Skeletal muscle tissue (tissue), 4 donors: ENCODE measurements around the gene EGFLAM. TPM values are rescaled to one million over a fixed set of nuclear protein-coding genes. Genes with fewer than 3 reads are reported as not detected.

Experiments used
- H3K27ac ChIP-seq: one replicate; pipeline ENCODE4 v1.7.0; 2013; ENCODE audit warnings: mild to moderate bottlenecking, low read depth, low read length, inconsistent platforms
- H3K27me3 ChIP-seq, 3 donors: one replicate each; pipeline ENCODE4 v1.7.0; 2013; ENCODE audit warnings: low read length in 3 of 3; ENCODE audit not compliant: control insufficient read depth in 3 of 3, insufficient read depth in 3 of 3
- H3K36me3 ChIP-seq, 3 donors: one replicate each; pipeline ENCODE4 v1.7.0; 2013; ENCODE audit warnings: low read length in 3 of 3; ENCODE audit not compliant: control insufficient read depth in 3 of 3, insufficient read depth in 3 of 3
- H3K4me1 ChIP-seq, 3 donors: one replicate each; pipeline ENCODE4 v1.7.0; 2013; ENCODE audit warnings: low read length in 3 of 3, mild to moderate bottlenecking in 3 of 3; ENCODE audit not compliant: control insufficient read depth in 3 of 3, insufficient read depth in 3 of 3
- H3K4me3 ChIP-seq, 3 donors: one replicate each; pipeline ENCODE4 v1.7.0; 2013; ENCODE audit warnings: low read length in 3 of 3
- H3K9ac ChIP-seq, 3 donors: one replicate each; pipeline ENCODE4 v1.7.0; 2013; ENCODE audit warnings: low read length in 3 of 3, mild to moderate bottlenecking in 3 of 3, moderate library complexity in 2 of 3, low read depth in 1 of 3
- H3K9me3 ChIP-seq, 3 donors: one replicate each; pipeline ENCODE4 v1.7.0; 2013; ENCODE audit warnings: low read length in 3 of 3; ENCODE audit not compliant: control insufficient read depth in 3 of 3
- total RNA-seq: library from RNA; depleted of rRNA; stranded (reverse); fragments of >200 nt; gene quantifications from one replicate; pipeline ENCODE4 v1.2.3, GENCODE V29; 2014
- donor health status: Osteomylitis.

Gene EGFLAM
- total RNA-seq, 1 donor from 2014 or later: 41.8 TPM

GRCh38 chr5:38341056-38341455 lies 82.7 kb downstream of the EGFLAM start:
- Histone ChIP-seq H3K9me3 (no peaks in the 10 kb centered on the region), H3K27me3 (peaks cover 0 to 4% (median 3%) of the 10 kb centered on the region in 3 donors), H3K4me3 (no peak overlapping the region), H3K9ac (no peak overlapping the region), H3K36me3 (no peaks in the 10 kb centered on the region), H3K4me1 (no peaks in the 10 kb centered on the region), H3K27ac (no peak overlapping the region)

DNA sequence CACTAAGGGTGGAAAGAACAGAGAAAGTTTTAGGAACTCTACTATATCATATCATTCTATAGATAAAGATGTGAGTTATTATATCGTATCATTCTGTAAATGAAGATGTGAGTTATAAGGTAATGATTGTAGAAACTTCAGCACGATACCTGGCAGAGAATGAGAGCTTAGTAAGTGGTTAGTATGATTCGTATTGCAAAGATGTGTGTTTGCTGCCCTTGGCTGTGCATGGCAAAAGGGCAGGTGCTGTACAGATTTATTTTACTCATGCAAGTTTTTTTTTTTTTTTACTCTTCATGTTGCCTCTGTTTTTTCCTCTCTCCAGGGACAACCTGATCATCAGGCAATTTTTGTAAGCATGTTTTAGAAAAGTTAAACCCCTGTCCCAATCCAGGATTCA lies 83.3 kb downstream of the EGFLAM start:
- Histone ChIP-seq H3K4me3 (no peak overlapping the region), H3K4me1 (no peaks in the 10 kb centered on the region), H3K9ac (no peak overlapping the region), H3K36me3 (no peaks in the 10 kb centered on the region), H3K27ac (no peak overlapping the region), H3K9me3 (no peaks in the 10 kb centered on the region), H3K27me3 (peaks cover 0 to 4% (median 3%) of the 10 kb centered on the region in 3 donors)

- peaks cover 0 to 4% (median 3%) of the 10 kb centered on the region in 3 donors for H3K27me3 ChIP-seq
- H3K36me3 ChIP-seq: no peaks in the 10 kb centered on the region
- H3K4me1 ChIP-seq: no peaks in the 10 kb centered on the region
- H3K27ac ChIP-seq: no peak overlapping the region
- H3K4me3 ChIP-seq: no peak overlapping the region
- H3K9me3 ChIP-seq: no peaks in the 10 kb centered on the region
- H3K9ac ChIP-seq: no peak overlapping the region
Observed at GRCh38 chr5:38342261-38342660, 83.9 kb downstream of the EGFLAM start.

DNA sequence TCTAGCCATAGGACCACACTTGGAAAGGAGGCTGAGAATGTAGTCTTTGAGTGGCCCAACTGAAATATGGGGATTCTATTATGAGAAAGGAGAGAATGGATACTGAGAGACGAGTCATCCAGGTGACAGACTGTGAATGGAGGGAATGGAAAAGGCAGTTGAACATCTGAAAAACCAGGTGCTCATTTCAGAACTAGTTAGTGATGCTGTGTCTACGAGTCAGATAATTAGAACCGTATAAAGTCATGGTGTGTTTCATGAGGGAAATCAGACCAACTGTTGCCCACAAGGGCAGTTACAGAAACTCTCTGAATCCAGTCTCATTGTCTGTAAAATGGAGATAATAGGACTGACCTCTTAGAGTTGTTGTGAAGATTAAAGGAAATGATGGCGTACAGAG lies 86.5 kb downstream of the EGFLAM start:
- Histone ChIP-seq H3K9me3 (no peaks in the 10 kb centered on the region), H3K36me3 (no peaks in the 10 kb centered on the region), H3K4me3 (no peak overlapping the region), H3K27me3 (peaks cover 0 to 2% (median 0%) of the 10 kb centered on the region in 3 donors), H3K27ac (no peak overlapping the region), H3K9ac (no peak overlapping the region), H3K4me1 (no peaks in the 10 kb centered on the region)

- Histone ChIP-seq H3K9me3 (no peaks in the 10 kb centered on the region), H3K4me1 (no peaks in the 10 kb centered on the region), H3K9ac (no peak overlapping the region)
Observed at GRCh38 chr5:38346593-38346992, 88.2 kb downstream of the EGFLAM start.

GRCh38 chr5:38347040-38347763 lies 88.8 kb downstream of the EGFLAM start:
- H3K27ac ChIP-seq: no peak overlapping the region

More at GRCh38 chr5:38346593-38346992, 88.2 kb downstream of the EGFLAM start:
- no peaks in the 10 kb centered on the region for H3K36me3 ChIP-seq
- H3K27me3 ChIP-seq: no peaks in the 10 kb centered on the region
- H3K4me3 ChIP-seq: no peak overlapping the region
- H3K27ac ChIP-seq: no peak overlapping the region

GRCh38 chr5:38347896-38348295 lies 89.5 kb downstream of the EGFLAM start:
- Histone ChIP-seq H3K4me1 (no peaks in the 10 kb centered on the region), H3K4me3 (no peak overlapping the region), H3K27ac (no peak overlapping the region), H3K9ac (no peak overlapping the region), H3K9me3 (no peaks in the 10 kb centered on the region), H3K36me3 (no peaks in the 10 kb centered on the region), H3K27me3 (no peaks in the 10 kb centered on the region)

More at GRCh38 chr5:38347040-38347763, 88.8 kb downstream of the EGFLAM start:
- no peak overlapping the region for H3K9ac ChIP-seq
- no peak overlapping the region for H3K4me3 ChIP-seq
- H3K36me3 ChIP-seq: no peaks in the 10 kb centered on the region
- no peaks in the 10 kb centered on the region for H3K9me3 ChIP-seq
- H3K4me1 ChIP-seq: no peaks in the 10 kb centered on the region
- no peaks in the 10 kb centered on the region for H3K27me3 ChIP-seq

GRCh38 chr5:38360323-38361061 lies 102.1 kb downstream of the EGFLAM start:
- Histone ChIP-seq H3K9ac (no peak overlapping the region), H3K9me3 (no peaks in the 10 kb centered on the region), H3K27me3 (no peaks in the 10 kb centered on the region), H3K4me3 (no peak overlapping the region), H3K4me1 (no peaks in the 10 kb centered on the region), H3K27ac (no peak overlapping the region), H3K36me3 (no peaks in the 10 kb centered on the region)

GRCh38 chr5:38362713-38363112 lies 104.4 kb downstream of the EGFLAM start:
- Histone ChIP-seq H3K36me3 (no peaks in the 10 kb centered on the region), H3K4me1 (no peaks in the 10 kb centered on the region), H3K9me3 (no peaks in the 10 kb centered on the region), H3K27ac (no peak overlapping the region), H3K27me3 (no peaks in the 10 kb centered on the region), H3K9ac (no peak overlapping the region), H3K4me3 (no peak overlapping the region)

- Histone ChIP-seq H3K27ac (no peak overlapping the region), H3K36me3 (no peaks in the 10 kb centered on the region), H3K9ac (no peak overlapping the region), H3K9me3 (no peaks in the 10 kb centered on the region), H3K4me1 (no peaks in the 10 kb centered on the region), H3K4me3 (no peak overlapping the region), H3K27me3 (no peaks in the 10 kb centered on the region)
Observed at GRCh38 chr5:38364825-38365224, 106.5 kb downstream of the EGFLAM start.
